Cerebellar cortex (tissue), 1 donor: ENCODE results near the gene ARHGAP33.
"Not testable (repeated sequence)": the region's sequence is repeated elsewhere in the genome, so short reads cannot be mapped to it uniquely, and the experiment has no call there.

Source experiments
- DNase-seq: peaks from one replicate; pipeline ENCODE4 v3.0.0-alpha.2; 2015; ENCODE audit warnings: low spot score

The ARHGAP33 gene

GRCh38 chr19:35792312-35792711 is 16.9 kb downstream of the ARHGAP33 start:
- DNase-seq, result no peak

GRCh38 chr19:35792888-35793287 is 17.5 kb downstream of the ARHGAP33 start:
- no peak for DNase-seq

DNA sequence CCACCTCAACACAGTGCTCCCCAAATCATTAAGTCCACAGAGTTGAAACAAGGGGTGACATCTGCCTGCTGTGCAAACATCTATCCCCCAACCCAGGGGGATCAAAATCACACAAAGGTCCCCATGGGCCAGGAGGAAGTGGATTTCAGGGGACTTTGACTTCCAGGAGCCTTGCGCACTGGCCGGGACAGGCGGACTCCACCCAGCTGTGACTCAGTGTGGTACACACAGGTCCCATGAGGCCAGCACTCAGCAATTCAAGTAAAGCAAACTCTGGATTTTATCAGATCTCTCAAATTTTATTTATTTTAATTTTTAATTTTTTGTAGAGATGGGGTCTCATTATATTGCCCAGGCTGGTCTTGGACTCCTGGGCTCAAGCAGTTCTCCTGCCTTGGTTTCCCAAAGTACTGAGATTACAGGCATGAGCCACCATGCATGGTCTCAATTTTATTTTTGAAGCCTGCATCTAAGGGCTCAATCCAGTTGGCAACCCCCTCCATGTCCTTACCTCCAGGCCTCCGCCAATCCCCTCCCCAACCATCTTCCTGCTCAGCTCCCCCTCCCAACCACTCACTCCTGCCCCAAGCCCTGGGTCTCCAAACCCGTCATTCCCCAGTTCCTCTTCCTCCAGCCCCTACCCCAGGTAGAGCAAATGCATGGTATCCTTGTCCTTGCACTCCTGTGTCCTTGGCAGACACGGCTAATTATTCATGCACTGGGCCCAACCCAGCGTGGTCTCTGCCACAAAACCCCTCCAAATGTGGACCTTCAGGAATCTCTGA is 18.2 kb downstream of the ARHGAP33 start:
- DNase-seq, result no peak

DNA sequence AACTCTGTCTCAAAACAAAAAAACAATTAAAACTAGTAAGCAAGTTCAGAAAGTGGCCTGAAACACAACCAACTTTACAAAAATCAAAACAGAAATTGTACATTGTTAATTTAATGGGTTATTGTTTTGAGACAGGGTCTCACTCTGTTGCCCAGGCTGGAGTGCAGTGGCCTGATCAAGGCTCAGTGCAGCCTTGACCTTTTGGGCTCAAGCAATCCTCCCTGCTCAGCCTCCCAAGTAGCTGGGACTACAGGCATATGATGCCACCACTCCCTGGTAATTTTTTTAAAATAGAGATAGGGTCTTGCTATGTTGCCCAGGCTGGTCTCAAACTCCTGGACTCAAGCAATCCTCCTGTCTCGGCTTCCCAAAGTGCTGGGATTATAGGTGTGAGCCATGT is 20.2 kb downstream of the ARHGAP33 start:
- not testable (repeated sequence) for DNase-seq

DNA sequence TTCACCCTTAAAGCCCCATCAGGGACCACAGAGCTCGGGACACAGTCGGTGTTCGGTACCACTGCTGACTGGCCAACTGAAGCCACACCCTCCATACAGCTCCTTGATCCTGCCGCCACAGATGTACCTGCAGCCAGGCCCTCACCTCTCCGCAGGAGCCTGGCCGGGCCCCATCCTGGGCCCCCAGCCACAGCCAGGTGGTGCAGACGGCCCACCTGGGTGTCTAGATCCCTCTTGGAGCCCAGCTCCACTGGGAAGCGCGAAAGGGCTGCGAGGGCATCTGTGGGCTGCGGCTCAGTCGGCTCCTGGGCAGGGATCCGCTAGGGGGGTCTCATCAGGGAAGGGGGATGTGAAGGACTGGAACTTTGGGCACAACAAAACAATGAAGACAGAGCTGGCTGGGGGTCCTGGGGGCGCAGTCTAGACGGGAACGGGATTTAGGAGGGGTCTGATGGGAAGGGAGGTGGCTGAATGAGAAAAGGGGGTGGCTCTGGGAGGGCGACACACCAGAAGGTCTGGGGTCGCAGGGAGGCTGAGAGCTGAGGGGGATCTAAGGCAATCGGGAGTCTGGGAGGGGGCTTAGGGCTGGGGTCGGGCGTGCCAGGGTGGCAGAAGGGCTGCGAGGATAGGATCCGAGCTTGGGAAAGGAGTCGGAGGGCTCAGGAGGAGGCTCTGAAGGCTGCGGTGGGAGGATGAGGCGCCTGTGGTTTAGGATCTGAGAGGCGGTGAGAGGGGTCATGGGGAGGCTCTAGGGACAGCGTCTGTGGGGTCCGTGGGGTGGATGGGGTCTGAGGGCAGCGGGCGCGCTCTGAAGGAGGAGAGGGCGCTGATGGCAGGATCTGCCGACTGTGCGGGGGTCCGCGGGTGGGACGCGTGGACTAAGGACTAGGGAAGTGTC is 21.5 kb downstream of the ARHGAP33 start:
- no peak for DNase-seq

DNA sequence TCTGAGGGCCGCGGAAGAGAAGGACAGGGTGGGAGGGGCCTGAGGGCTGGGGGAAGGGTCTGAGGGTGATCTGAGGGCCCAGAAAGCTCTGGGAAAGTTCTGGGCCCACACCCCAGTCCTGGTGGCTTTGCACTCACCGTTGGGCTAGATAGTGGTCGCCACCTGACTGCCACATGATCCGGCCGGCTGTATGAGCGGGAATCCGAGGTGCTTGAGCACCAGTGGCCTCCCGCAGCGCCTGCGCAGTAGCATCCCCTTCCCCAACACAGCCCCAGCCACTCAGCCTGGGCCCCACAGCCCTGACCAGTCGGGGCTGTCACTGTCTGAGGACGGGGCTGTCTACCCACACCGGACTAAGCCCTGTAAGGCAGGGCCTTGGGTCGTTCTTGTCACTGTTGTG is 22.3 kb downstream of the ARHGAP33 start:
- peak; percentile 28 for DNase-seq

- DNase-seq, result no peak
Measured at GRCh38 chr19:35801828-35802227, 26.5 kb downstream of the ARHGAP33 start.

DNA sequence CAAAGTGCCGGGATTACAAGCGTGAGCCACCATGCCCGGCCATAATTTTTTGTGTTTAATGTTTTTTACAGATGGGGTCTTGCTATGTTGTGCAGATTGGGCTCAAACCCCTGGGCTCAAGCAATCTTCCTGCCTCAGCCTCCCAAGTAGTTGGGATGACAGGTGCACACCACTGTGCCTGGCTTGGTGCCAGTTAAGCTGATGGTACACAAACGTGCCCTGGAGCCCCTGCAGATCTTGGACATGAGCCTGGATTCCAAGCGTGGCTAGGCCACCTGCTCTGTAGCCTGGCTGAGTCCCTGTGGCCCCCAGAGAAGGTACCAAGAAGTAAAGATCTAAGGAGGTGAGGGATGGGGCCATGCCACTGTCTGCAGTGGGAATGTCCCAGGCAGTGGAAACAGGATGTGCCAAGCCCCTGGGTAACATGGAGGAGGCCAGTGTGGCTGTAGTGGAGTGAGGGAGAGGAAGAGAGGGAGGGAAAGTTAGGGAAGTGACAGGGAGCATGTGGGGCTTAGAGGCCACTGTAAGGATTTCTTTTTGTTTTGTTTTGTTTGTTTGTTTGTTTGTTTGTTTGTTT is 30.2 kb downstream of the ARHGAP33 start:
- no peak for DNase-seq

GRCh38 chr19:35806597-35806996 is 31.2 kb downstream of the ARHGAP33 start:
- no peak for DNase-seq

- no peak for DNase-seq
Measured at GRCh38 chr19:35807633-35808032, 32.3 kb downstream of the ARHGAP33 start.

DNA sequence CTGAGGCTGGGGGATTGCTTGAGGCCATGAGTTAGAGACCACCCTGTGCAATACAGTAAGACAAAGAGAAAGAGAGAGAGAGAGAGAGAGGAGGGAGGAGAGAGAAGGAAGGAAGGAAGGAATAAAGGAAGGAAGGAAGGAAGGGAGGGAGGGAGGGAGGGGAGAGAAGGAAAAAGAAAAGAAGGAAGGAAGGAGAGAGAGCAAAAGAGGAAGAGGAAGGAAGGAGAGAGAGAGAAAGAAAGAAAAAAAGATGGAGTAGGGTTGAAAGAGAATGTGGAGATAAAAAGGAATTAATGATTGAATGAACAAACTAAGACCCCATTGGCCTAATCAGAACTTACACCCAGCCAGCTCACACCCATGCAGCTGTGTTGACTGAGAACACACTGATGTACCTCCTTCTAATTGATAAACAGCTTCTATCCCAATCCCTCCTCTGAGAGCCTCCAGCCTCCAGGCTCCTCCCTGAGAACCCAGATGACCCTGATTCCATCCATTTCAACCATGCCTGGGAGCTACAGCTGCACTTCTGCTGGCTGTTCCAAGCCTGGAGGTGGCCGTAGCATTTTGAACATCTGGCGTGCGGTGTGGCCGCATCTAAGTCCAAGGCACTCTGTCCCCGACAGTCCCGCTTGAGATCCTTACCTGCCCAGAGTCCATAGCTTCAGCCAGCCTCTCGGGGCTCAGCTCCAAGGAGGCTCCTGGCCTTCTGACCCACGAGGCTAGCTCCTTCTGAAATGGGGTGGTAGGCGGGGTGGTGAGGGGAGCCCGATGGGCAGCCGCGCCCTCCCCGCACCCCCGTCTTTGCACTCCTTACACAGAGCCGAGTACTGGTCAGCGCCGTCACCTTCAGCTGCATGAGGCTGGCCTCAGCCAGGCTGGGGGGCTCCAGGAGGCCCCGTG is 36.2 kb downstream of the ARHGAP33 start:
- no peak for DNase-seq

- DNase-seq, result no peak
Measured at GRCh38 chr19:35812220-35813042, 37.1 kb downstream of the ARHGAP33 start, which contains the start of gene PRODH2. TSS of gene PRODH2 (minus strand) at chr19:35812845. CDS start at chr19:35812805, 40 bp downstream.

GRCh38 chr19:35813043-35813890 is 37.9 kb downstream of the ARHGAP33 start:
- DNase-seq, result no peak

DNA sequence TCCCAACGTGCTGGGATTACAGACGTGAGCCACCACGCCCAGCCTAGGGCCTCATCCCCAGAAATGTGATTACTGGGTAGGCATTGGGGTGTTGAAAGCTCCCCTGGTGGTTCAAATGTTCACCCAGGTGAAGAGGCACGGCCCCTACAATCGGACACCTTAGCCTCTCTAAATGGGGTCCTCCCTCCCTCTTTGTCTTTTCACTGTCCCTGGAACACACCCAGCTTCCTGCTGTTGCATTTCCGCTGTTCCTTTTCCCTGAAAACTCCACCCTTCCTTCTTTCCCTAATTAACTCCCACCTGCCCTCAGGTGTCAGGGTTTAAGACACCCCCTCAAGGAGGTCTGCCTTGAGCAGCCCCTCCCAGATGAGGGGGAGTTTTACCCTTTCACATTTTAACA is 40.9 kb downstream of the ARHGAP33 start:
- no peak for DNase-seq

DNA sequence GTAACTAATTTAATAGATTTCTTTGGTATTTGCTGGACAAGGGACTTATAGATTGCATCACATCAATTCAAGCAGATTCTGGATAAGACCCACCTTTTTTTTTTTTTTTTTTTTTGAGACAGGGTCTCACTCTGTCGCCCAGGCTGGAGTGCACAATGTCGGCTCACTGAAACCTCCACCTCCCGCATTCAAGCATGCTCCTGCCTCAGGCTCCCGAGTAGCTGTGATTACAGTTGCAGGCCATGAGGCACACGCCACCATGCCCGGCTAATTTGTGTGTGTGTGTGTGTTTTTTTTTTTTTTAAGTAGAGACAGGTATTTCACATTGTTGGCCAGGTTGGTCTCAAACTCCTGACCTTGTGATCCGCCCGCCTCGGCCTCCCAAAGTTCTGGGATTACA is 41.5 kb downstream of the ARHGAP33 start:
- no peak for DNase-seq

DNA sequence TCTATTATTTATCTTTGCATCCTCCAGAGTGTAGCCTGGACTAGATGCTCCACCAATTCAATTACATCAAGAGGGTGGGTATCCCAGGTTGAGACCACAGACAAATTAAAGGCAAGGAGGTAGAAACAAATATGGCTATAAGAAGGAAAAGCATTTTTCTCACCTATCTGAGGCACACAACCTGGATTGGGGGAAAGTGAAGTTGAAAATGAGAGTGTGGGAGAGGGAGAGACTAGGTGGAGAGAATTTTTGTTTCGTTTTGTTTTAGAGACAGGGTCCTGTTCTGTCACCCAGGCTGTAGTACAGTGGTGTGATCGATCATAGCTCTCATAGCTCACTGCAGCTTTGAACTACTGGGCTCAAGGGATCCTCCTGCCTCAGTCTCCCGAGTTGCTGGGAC is 43.1 kb downstream of the ARHGAP33 start:
- DNase-seq, result no peak

DNA sequence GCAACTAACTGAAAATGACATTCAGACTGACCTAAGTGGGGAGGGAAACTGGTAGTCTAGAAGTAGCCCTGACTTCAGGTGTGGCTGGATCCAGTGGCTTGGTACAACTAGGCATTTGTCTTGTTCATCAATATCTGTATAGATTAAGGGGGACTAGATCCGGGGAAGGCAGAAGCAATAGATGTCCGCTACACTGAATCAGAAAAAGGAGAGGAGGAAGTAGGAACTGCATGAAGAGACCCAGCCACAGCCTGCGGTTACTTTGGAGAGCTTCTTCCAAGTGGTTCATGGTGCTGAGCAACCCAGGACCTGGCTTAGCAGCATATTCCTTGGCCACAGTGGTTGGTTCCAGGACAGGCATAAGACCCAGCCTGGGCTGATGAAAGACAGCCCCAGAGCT is 47.2 kb downstream of the ARHGAP33 start:
- DNase-seq, result no peak

DNA sequence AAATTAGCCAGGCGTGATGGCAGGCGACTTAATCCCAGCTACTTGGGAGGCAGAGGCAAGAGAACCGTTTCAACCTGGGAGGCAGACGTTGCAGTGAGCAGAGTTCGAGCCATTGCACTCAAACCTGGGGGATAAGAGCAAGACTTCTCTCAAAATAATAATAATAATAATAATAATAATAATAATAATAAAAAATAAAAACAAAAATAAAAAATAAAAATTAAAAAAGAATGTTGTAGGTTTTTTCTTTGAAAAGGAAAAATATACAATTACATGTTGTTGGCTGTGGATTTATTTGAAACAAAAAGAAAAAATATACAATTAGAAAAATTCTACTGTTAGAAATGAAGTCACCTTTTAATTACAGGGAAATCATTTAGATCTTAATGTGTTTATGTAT is 48.8 kb downstream of the ARHGAP33 start:
- no peak for DNase-seq

GRCh38 chr19:35828692-35829301 is 53.4 kb downstream of the ARHGAP33 start:
- peak; percentile 28 for DNase-seq
